Mesothelial cell of epicardium (in vitro differentiated cells): ENCODE data around the gene APOBEC4. TPM values are rescaled to one million over a fixed set of nuclear protein-coding genes. Genes with fewer than 3 reads are reported as not detected.
"Not testable (repeated sequence)": the region's sequence is repeated elsewhere in the genome, so short reads cannot be mapped to it uniquely, and the experiment has no call there.

ENCODE experiments used
- DNase-seq, 2 experiments: peaks; one replicate each; pipeline ENCODE4 v3.0.0; 2021; ENCODE audit warnings: low spot score in 2 of 2; ENCODE audit not compliant: unreplicated experiment in 2 of 2
- H3K27ac Mint-ChIP-seq: 2 replicates; pipeline ENCODE4 v1.8.0; 2021; ENCODE audit warnings: mixed read lengths
- H3K27me3 Mint-ChIP-seq: 2 replicates; pipeline ENCODE4 v1.8.0; 2021; ENCODE audit warnings: low read depth, mixed read lengths
- H3K36me3 Mint-ChIP-seq: 2 replicates; pipeline ENCODE4 v1.8.0; 2021; ENCODE audit warnings: mixed read lengths
- H3K4me1 Mint-ChIP-seq: 2 replicates; pipeline ENCODE4 v1.8.0; 2021; ENCODE audit warnings: mixed read lengths
- H3K4me3 Mint-ChIP-seq: 2 replicates; pipeline ENCODE4 v1.8.0; 2021; ENCODE audit warnings: mild to moderate bottlenecking, moderate library complexity, mixed read lengths
- H3K9me3 Mint-ChIP-seq: 2 replicates; pipeline ENCODE4 v1.8.0; 2021; ENCODE audit warnings: mixed read lengths
- total RNA-seq: library from RNA; stranded (reverse); gene quantifications from 3 replicates; pipeline ENCODE4 v1.2.1, GENCODE V29; 2021
- TF ChIP-seq, protein P1 (sequence below): fragments of 200-600 bp; sonication (generic); IDR thresholded peaks from one replicate; pipeline ENCODE4 v1.5.0; 2021; ENCODE audit warnings: antibody characterized with exemption; ENCODE audit not compliant: unreplicated experiment

APOBEC4 gene
- total RNA-seq, 1 donor from 2014 or later: not detected

DNA sequence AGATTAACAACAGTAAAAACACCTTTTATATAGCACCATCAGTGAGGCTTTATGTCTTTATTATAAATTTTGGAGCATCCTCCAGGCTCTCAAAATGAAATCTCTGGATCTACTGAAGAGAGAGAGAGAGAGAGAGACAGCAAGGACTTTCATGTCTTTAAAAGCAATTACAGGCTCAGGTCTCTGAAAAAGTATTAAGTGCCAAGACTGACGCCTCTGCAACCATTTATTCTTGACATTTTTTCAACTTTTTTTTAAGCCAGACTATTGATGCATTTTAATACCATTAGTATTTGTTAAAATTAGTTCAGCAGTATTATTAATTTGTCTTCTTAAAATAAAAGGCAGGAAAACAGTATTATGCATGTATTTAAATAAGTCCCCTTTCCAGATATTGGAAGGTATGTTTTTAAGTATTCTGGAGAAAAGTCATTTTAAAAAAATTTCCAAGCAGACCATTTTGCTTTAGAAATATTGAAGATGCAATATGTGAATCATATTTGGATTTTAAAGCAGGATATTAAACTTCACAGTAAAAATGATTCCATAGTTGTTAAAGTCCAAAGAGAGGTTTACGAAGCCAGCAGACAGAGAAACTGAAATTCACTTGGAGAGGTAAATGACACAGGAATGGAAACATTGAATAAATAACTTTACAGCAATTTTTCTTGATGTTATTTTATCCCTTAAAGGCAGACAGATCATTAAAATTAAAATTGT, 35.4 kb upstream of the APOBEC4 start:
- peaks cover 3% of the 10 kb centered on the region for H3K36me3 Mint-ChIP-seq
- H3K27me3 Mint-ChIP-seq: no peaks in the 10 kb centered on the region
- H3K9me3 Mint-ChIP-seq: peaks cover 5% of the 10 kb centered on the region
- H3K27ac Mint-ChIP-seq: no peak overlapping the region
- H3K4me3 Mint-ChIP-seq: no peak overlapping the region
- TF ChIP-seq, protein P1, sequence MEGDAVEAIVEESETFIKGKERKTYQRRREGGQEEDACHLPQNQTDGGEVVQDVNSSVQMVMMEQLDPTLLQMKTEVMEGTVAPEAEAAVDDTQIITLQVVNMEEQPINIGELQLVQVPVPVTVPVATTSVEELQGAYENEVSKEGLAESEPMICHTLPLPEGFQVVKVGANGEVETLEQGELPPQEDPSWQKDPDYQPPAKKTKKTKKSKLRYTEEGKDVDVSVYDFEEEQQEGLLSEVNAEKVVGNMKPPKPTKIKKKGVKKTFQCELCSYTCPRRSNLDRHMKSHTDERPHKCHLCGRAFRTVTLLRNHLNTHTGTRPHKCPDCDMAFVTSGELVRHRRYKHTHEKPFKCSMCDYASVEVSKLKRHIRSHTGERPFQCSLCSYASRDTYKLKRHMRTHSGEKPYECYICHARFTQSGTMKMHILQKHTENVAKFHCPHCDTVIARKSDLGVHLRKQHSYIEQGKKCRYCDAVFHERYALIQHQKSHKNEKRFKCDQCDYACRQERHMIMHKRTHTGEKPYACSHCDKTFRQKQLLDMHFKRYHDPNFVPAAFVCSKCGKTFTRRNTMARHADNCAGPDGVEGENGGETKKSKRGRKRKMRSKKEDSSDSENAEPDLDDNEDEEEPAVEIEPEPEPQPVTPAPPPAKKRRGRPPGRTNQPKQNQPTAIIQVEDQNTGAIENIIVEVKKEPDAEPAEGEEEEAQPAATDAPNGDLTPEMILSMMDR: no peak
- DNase-seq: no peak
- H3K4me1 Mint-ChIP-seq: peaks cover 16% of the 10 kb centered on the region

DNA sequence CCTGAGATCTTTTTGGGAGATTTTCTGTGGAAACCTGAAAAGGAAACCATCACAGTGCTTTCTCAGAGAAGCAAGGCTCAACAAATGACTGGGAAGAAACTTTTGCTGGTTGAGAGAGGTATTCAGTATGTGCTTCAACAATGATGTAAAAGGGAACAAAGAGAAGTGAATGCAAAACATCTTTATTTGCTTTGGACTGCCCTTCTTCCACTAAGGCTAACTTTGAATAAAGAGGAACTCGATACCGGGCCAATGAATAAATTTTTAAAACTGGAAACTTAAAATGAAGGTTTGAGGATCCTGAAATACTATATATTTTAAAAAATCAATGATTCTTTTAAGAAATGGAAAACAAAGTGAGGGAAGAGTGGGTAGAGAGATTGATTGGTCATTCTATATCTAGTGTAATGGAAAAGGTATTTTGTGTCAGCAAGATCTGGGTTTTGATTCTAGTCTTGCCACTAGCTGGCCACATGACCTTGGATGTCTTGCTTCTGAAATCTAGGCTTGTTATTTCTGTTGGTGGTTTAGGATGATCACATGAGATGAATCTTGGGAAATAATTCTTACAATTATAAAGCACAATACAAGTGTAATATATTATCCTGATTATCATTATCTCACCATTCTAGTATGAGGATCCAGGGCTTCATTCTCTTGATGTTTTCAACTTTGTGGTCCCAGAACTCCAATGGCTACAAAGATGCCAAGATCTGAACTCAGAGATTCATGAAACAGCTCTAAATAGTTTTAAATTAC, 34.6 kb upstream of the APOBEC4 start:
- TF ChIP-seq, protein P1: no peak
- H3K27me3 Mint-ChIP-seq: no peaks in the 10 kb centered on the region
- no peak overlapping the region for H3K27ac Mint-ChIP-seq

DNA sequence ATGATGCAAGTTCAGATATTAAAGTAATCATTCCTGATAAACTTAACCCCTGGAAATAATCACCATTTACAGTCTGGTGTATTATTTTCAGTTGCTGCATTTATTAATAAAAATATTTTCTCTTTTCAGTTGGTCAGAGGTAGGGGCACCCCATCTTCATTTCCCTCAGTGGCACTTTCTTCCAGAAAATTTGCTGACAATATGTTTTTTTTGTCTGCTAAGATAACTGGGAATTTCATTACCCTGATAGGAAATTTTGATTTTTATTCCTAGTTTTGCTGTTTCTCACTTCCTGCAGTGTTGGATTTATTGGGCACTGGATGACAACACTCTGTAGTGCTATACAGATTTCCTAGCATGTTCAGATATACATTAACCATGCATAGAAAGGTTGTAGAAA, 33.1 kb upstream of the APOBEC4 start:
- H3K27ac Mint-ChIP-seq: no peak overlapping the region
- peaks cover 18% of the 10 kb centered on the region for H3K9me3 Mint-ChIP-seq
- no peak for DNase-seq
- H3K27me3 Mint-ChIP-seq: no peaks in the 10 kb centered on the region
- no peak overlapping the region for H3K4me3 Mint-ChIP-seq
- H3K4me1 Mint-ChIP-seq: peaks cover 12% of the 10 kb centered on the region
- H3K36me3 Mint-ChIP-seq: peaks cover 8% of the 10 kb centered on the region
- TF ChIP-seq, protein P1: no peak

More for the DNA sequence above, 34.6 kb upstream of the APOBEC4 start:
- no peak overlapping the region for H3K4me3 Mint-ChIP-seq
- H3K9me3 Mint-ChIP-seq: peaks cover 10% of the 10 kb centered on the region
- peaks cover 16% of the 10 kb centered on the region for H3K4me1 Mint-ChIP-seq
- DNase-seq: no peak
- peaks cover 4% of the 10 kb centered on the region for H3K36me3 Mint-ChIP-seq

GRCh38 chr1:183685112-183685713, 32.1 kb upstream of the APOBEC4 start:
- Mint-ChIP-seq H3K27ac (no peak overlapping the region), H3K4me1 (peaks cover 8% of the 10 kb centered on the region), H3K4me3 (no peak overlapping the region), H3K27me3 (no peaks in the 10 kb centered on the region), H3K9me3 (peaks cover 20% of the 10 kb centered on the region), H3K36me3 (peaks cover 8% of the 10 kb centered on the region)
- DNase-seq: no peak
- TF ChIP-seq, protein P1: peak; percentile 68

DNA sequence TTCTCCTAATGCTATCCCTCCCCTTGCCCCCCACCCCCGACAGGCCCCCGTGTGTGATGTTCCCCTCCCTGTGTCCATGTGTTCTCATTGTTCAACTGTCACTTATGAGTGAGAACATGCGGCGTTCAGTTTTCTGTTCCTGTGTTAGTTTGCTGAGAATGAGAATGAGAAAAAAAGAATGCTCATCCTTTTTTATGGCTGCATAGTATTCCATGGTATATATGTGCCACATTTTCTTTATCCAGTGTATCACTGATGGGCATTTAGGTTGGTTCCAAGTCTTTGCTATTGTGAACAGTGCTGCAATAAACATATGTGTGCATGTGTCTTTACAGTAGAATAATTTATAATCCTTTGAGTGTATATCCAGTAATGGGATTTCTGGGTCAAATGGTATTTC, 26.2 kb upstream of the APOBEC4 start:
- Mint-ChIP-seq H3K4me1 (peaks cover 16% of the 10 kb centered on the region), H3K36me3 (peaks cover 10% of the 10 kb centered on the region), H3K9me3 (peaks cover 25% of the 10 kb centered on the region)
- not testable (repeated sequence) for H3K27me3 Mint-ChIP-seq, H3K4me3 Mint-ChIP-seq, DNase-seq, H3K27ac Mint-ChIP-seq

DNA sequence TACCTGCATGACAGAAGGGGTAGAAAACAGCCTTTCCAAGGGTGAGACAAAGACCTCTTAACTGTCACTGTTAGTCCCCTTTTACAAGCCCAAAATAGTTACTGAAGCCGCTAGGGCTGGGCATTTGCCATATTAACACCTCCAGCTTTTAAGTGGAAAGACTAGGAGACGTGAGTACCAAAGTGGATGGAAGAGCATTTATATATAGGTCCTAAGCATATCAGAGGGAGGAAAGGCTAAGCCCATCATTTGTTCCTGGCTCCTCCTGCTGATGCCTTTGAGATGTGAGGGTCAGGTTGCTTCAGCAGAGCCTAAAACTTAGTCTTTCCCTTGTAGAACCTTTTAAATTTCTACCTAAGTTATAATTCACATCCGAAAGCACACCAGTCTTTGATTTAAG, 25.7 kb upstream of the APOBEC4 start:
- no peaks in the 10 kb centered on the region for H3K27me3 Mint-ChIP-seq
- H3K27ac Mint-ChIP-seq: no peak overlapping the region
- H3K4me1 Mint-ChIP-seq: peaks cover 19% of the 10 kb centered on the region
- H3K9me3 Mint-ChIP-seq: peaks cover 24% of the 10 kb centered on the region
- TF ChIP-seq, protein P1: no peak
- H3K36me3 Mint-ChIP-seq: peaks cover 10% of the 10 kb centered on the region
- no peak overlapping the region for H3K4me3 Mint-ChIP-seq
- DNase-seq: no peak
